Hepatocyte (in vitro differentiated cells): ENCODE data around the gene STAT5B. TPM values are rescaled to one million over a fixed set of nuclear protein-coding genes. Genes with fewer than 3 reads are reported as not detected.
"Not testable (repeated sequence)": the region's sequence is repeated elsewhere in the genome, so short reads cannot be mapped to it uniquely, and the experiment has no call there.

Experiments
- DNase-seq: peaks from one replicate; pipeline ENCODE4 v3.0.0-alpha.2; 2016; ENCODE audit warnings: low spot score
- H2AFZ ChIP-seq: fragments of 200-600 bp; sonication (generic); 2 replicates; pipeline ENCODE4 v1.6.0; 2016; ENCODE audit warnings: antibody characterized with exemption, mild to moderate bottlenecking
- H3K27ac ChIP-seq: fragments of 200-600 bp; sonication (generic); 2 replicates; pipeline ENCODE4 v1.5.1; 2016; ENCODE audit warnings: mild to moderate bottlenecking
- H3K27me3 ChIP-seq: fragments of 200-600 bp; sonication (generic); 2 replicates; pipeline ENCODE4 v1.6.1; 2016
- H3K36me3 ChIP-seq: fragments of 200-600 bp; sonication (generic); replicated peaks from 2 replicates; pipeline ENCODE4 v1.5.1; 2016; ENCODE audit warnings: low read depth; ENCODE audit not compliant: insufficient read depth
- H3K4me1 ChIP-seq: fragments of 200-600 bp; sonication (generic); 2 replicates; pipeline ENCODE4 v1.5.1; 2016; ENCODE audit warnings: mild to moderate bottlenecking, moderate library complexity; ENCODE audit not compliant: insufficient read depth
- H3K4me2 ChIP-seq: fragments of 200-600 bp; sonication (generic); 2 replicates; pipeline ENCODE4 v1.6.0; 2016
- H3K4me3 ChIP-seq: fragments of 200-600 bp; sonication (generic); 2 replicates; pipeline ENCODE4 v1.5.1; 2016; ENCODE audit warnings: mild to moderate bottlenecking
- H3K79me2 ChIP-seq: fragments of 200-600 bp; sonication (generic); 2 replicates; pipeline ENCODE4 v1.6.0; 2017; ENCODE audit warnings: mild to moderate bottlenecking
- H3K9me2 ChIP-seq: fragments of 200-600 bp; sonication (generic); replicated peaks from 2 replicates; pipeline ENCODE4 v1.6.0; 2017; ENCODE audit warnings: mild to moderate bottlenecking; ENCODE audit not compliant: insufficient read depth
- H3K9me3 ChIP-seq: fragments of 200-600 bp; sonication (generic); 2 replicates; pipeline ENCODE4 v1.5.1; 2016; ENCODE audit warnings: low read depth, mild to moderate bottlenecking
- H4K20me1 ChIP-seq: fragments of 200-600 bp; sonication (generic); 2 replicates; pipeline ENCODE4 v1.6.0; 2016; ENCODE audit warnings: mild to moderate bottlenecking; ENCODE audit not compliant: insufficient read depth, poor library complexity, severe bottlenecking
- CTCF ChIP-seq: fragments of 200-600 bp; sonication (generic); IDR thresholded peaks from 2 replicates; pipeline ENCODE4 v1.5.1; 2016; ENCODE audit warnings: antibody characterized with exemption, mild to moderate bottlenecking; ENCODE audit not compliant: poor library complexity
- EZH2 ChIP-seq: fragments of 200-600 bp; sonication (generic); IDR thresholded peaks from 2 replicates; pipeline ENCODE4 v1.6.1; 2016; ENCODE audit warnings: antibody characterized with exemption, mild to moderate bottlenecking, borderline replicate concordance
- EZH2phosphoT487 ChIP-seq: fragments of 200-600 bp; sonication (generic); IDR thresholded peaks from one replicate; pipeline ENCODE4 v1.6.1; 2018; ENCODE audit warnings: antibody characterized with exemption, mild to moderate bottlenecking, low read depth, moderate library complexity; ENCODE audit not compliant: unreplicated experiment, severe bottlenecking
- WGBS: methylation state at CpG from one replicate; pipeline ENCODE4 v1.1.6; 2016; ENCODE audit warnings: low lambda C conversion rate; ENCODE audit errors: missing lambda C conversion rate; 5-methylcytosine and 5-hydroxymethylcytosine counted together
- polyA plus RNA-seq: library from polyadenylated mRNA; unstranded; fragments of >200 nt; fragmentation: Nextera tagmentation; extraction: Ambion mirVana; gene quantifications from 2 replicates; pipeline ENCODE4 v1.2.1, GENCODE V29; 2016
- total RNA-seq: library from RNA; depleted of rRNA; stranded (reverse); fragments of >200 nt; gene quantifications from 2 replicates; pipeline ENCODE4 v1.2.3, GENCODE V29; 2014

STAT5B gene
- total and polyA plus RNA-seq, 2 experiments from 2014 or later = 25.7 to 26.0 TPM

DNA sequence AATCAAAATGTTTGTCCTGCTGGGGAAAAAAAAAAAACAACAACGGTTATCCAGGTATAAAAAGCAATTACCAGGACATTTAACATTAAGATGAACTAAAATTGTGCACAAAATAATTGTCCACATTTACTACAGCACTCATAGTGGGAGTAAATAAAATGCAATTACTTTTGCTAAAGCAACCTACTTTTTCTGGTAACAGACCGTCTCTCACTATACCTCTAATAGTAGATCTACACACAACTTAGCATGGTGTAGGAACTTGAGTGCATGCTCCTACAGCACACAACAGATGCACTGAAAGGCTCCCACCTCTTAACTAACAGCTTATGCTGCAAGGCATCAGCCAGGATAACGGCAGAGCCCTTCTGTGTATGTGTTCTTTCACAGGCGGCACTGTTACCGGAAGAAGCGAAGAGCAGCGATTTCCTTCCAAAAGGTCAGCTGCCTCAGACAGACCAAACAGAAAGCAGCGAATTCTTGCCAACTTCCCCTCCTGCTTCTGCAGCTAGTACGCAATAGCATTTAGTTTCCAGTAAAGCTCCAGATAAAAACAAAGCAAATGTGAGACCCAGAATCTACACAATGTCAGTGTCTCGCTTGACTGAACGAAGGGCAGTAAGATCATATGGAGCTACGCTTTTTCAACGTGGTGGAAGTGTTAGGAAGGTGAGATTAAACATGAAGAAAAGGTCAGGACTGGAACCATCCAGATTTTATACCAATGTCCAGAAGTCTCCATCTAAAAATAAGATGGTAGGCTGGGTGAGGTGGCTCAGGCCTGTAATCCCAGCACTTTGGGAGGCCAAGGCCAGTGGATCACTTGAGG is 27.6 kb downstream of the STAT5B start:
- Histone ChIP-seq H3K27ac (peak overlapping the region; percentile 82), H2AFZ (no peak overlapping the region), H3K9me3 (peaks cover 3% of the 10 kb centered on the region), H4K20me1 (no peaks in the 10 kb centered on the region), H3K27me3 (no peaks in the 10 kb centered on the region), H3K4me1 (no peaks in the 10 kb centered on the region), H3K9me2 (no peaks in the 10 kb centered on the region), H3K4me2 (peak overlapping the region; percentile 55), H3K79me2 (peaks cover 65% of the 10 kb centered on the region), H3K36me3 (no peaks in the 10 kb centered on the region), H3K4me3 (no peak overlapping the region)
- peak; percentile 77 for DNase-seq
- WGBS = 67% methylated on average over 13 of the region's 13 CpGs
- TF ChIP-seq EZH2 (no peak), CTCF (no peak), EZH2phosphoT487 (no peak)

GRCh38 chr17:42247734-42248133 is 28.5 kb downstream of the STAT5B start:
- peak overlapping the region; percentile 55 for H3K27ac ChIP-seq
- WGBS = 98% methylated on average over 5 of the region's 5 CpGs
- H3K9me2 ChIP-seq = no peaks in the 10 kb centered on the region
- H3K27me3 ChIP-seq = no peaks in the 10 kb centered on the region
- DNase-seq = peak; percentile 35
- peaks cover 3% of the 10 kb centered on the region for H3K9me3 ChIP-seq
- no peaks in the 10 kb centered on the region for H3K4me1 ChIP-seq
- no peaks in the 10 kb centered on the region for H4K20me1 ChIP-seq
- TF ChIP-seq EZH2phosphoT487 (no peak), EZH2 (no peak), CTCF (no peak)
- peaks cover 69% of the 10 kb centered on the region for H3K79me2 ChIP-seq
- H2AFZ ChIP-seq = no peak overlapping the region
- H3K36me3 ChIP-seq = no peaks in the 10 kb centered on the region
- peak overlapping the region; percentile 55 for H3K4me2 ChIP-seq
- no peak overlapping the region for H3K4me3 ChIP-seq

GRCh38 chr17:42246515-42246914 is 29.7 kb downstream of the STAT5B start:
- no peak overlapping the region for H3K27ac ChIP-seq

DNA sequence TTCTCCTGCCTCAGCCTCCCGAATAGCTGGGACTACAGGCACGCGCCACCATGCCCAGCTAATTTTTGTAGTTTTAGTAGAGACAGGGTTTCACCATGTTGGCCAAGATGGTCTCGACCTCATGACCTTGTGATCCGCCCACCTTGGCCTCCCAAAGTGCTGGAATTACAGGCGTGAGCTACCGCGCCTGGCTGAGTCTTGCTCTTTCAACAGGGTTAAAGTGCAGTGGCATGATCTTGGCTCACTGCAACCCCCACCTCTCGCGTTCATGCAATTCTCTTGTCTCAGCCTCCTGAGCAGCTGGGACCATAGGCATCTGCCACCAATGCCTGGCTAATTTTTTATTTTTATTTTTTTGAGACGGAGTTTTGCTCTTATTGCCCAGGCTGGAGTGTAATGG is 31.0 kb downstream of the STAT5B start:
- not testable (repeated sequence) for H3K27ac ChIP-seq, H3K9me2 ChIP-seq, H3K9me3 ChIP-seq, H3K36me3 ChIP-seq, H3K4me3 ChIP-seq, H3K4me2 ChIP-seq, DNase-seq, H4K20me1 ChIP-seq, H3K27me3 ChIP-seq, H3K4me1 ChIP-seq, H2AFZ ChIP-seq
- WGBS = 100% methylated on average over 11 of the region's 11 CpGs
- peaks cover 70% of the 10 kb centered on the region for H3K79me2 ChIP-seq

More at GRCh38 chr17:42246515-42246914, 29.7 kb downstream of the STAT5B start:
- no peaks in the 10 kb centered on the region for H3K36me3 ChIP-seq
- H3K4me3 ChIP-seq = no peak overlapping the region
- peaks cover 3% of the 10 kb centered on the region for H3K9me3 ChIP-seq
- no peaks in the 10 kb centered on the region for H3K4me1 ChIP-seq
- no peaks in the 10 kb centered on the region for H4K20me1 ChIP-seq
- no peak for TF ChIP-seq CTCF
- no peak for TF ChIP-seq EZH2
- H3K79me2 ChIP-seq = peaks cover 72% of the 10 kb centered on the region
- no peak for DNase-seq
- H3K9me2 ChIP-seq = no peaks in the 10 kb centered on the region
- H2AFZ ChIP-seq = no peak overlapping the region
- 88% methylated on average over 7 of the region's 7 CpGs for WGBS
- no peak overlapping the region for H3K4me2 ChIP-seq
- H3K27me3 ChIP-seq = no peaks in the 10 kb centered on the region

GRCh38 chr17:42244116-42244515 is 32.1 kb downstream of the STAT5B start:
- H3K4me2 ChIP-seq, H2AFZ ChIP-seq, H3K36me3 ChIP-seq, DNase-seq, H3K4me3 ChIP-seq, H3K4me1 ChIP-seq, H3K27me3 ChIP-seq, H3K9me3 ChIP-seq, H3K9me2 ChIP-seq, H3K27ac ChIP-seq, H4K20me1 ChIP-seq: not testable (repeated sequence)
- H3K79me2 ChIP-seq = peaks cover 65% of the 10 kb centered on the region
- 98% methylated on average over 3 of the region's 3 CpGs for WGBS
